ENCODE data around the gene SP1. TPM values are rescaled to one million over a fixed set of nuclear protein-coding genes. Genes with fewer than 3 reads are reported as not detected.
"Not testable (repeated sequence)": the region's sequence is repeated elsewhere in the genome, so short reads cannot be mapped to it uniquely, and the experiment has no call there.

SP1 gene
- total RNA-seq, 3 donors from 2014 or later (not counting 1 experiment from before 2014, with no cell fraction given): 84.6 to 96.3 (median 88.5) TPM

DNA sequence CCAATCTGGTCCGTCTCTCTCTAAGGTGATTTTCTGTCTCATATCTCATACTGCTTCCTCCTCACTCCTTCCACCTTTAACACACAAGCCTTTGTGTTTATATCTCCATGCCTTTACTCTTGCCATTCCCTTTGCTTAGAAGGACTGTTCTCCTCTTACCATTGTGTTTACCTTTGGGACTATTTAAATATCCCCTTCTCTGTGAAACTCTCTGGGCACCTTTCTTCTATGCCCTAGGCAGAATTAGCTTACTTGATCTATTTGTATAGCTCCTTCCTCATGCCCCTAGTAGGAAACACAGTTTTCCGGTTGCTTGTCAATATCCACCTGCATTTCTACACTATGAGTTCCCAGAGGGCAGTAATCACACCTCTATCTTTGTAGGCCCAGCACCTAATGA, 39.8 kb downstream of the SP1 start:
- 93% methylated on average over 2 of the region's 2 CpGs for WGBS (ENCODE audit: insufficient coverage)
- ATAC-seq: no peak
- no peaks in the 10 kb centered on the region for H3K36me3 ChIP-seq (ENCODE audit: control insufficient read depth, insufficient read depth, low read length)

DNA sequence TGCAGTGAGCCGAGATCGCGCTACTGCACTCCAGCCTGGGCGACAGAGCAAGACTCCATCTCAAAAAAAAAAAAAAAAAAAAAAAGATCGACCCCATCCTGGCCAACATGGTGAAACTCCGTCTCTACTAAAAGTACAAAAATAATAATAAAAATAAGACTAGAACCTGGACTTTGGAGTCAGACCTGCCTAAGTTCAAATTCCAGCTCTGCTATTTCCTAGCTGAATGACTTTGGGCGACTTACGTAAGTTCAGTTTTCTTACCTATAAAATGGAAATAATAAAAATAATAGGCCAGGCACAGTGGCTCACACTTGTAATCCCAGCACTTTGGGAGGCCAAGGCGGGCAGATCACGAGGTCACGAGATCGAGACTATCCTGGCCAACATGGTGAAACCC, 42.3 kb downstream of the SP1 start:
- not testable (repeated sequence) for H3K9me3 ChIP-seq (ENCODE audit: control insufficient read depth, insufficient read depth, low read length); H3K4me1 Mint-ChIP-seq; H3K27me3 ChIP-seq (ENCODE audit: control insufficient read depth, insufficient read depth, low read length); H3K36me3 ChIP-seq (ENCODE audit: control insufficient read depth, insufficient read depth, low read length); H3K36me3 Mint-ChIP-seq; H3K4me3 ChIP-seq (ENCODE audit: low read length); H3K27me3 Mint-ChIP-seq (ENCODE audit: low read depth in 2 of 2); H3K9me3 Mint-ChIP-seq; H3K27ac Mint-ChIP-seq; H3K4me3 Mint-ChIP-seq; H3K27ac ChIP-seq (ENCODE audit: low read length); ATAC-seq; DNase-seq
- intact Hi-C loops (cut with micrococcal nuclease): loop anchor here (5.0 kb wide), 1 partner anchor 40 kb away; the partner anchor contains the start of gene SP1
- WGBS (ENCODE audit: insufficient coverage): 89% methylated on average over 9 of the region's 12 CpGs
- peaks cover 13% of the 10 kb centered on the region for H3K4me1 ChIP-seq (ENCODE audit: control insufficient read depth, insufficient read depth, low read length)

More for the DNA sequence above, 39.8 kb downstream of the SP1 start:
- Histone ChIP-seq H3K4me1 (ENCODE audit: control insufficient read depth, insufficient read depth, low read length) (peaks cover 16% of the 10 kb centered on the region), H3K9me3 (ENCODE audit: control insufficient read depth, insufficient read depth, low read length) (no peaks in the 10 kb centered on the region), H3K27me3 (ENCODE audit: control insufficient read depth, insufficient read depth, low read length) (no peaks in the 10 kb centered on the region), H3K27ac (ENCODE audit: low read length) (no peak overlapping the region), H3K4me3 (ENCODE audit: low read length) (no peak overlapping the region)
- intact Hi-C loops (cut with micrococcal nuclease): loop anchor here (5.0 kb wide), 1 partner anchor 37 kb away; the partner anchor contains the start of gene SP1
- TF ChIP-seq, protein P1, sequence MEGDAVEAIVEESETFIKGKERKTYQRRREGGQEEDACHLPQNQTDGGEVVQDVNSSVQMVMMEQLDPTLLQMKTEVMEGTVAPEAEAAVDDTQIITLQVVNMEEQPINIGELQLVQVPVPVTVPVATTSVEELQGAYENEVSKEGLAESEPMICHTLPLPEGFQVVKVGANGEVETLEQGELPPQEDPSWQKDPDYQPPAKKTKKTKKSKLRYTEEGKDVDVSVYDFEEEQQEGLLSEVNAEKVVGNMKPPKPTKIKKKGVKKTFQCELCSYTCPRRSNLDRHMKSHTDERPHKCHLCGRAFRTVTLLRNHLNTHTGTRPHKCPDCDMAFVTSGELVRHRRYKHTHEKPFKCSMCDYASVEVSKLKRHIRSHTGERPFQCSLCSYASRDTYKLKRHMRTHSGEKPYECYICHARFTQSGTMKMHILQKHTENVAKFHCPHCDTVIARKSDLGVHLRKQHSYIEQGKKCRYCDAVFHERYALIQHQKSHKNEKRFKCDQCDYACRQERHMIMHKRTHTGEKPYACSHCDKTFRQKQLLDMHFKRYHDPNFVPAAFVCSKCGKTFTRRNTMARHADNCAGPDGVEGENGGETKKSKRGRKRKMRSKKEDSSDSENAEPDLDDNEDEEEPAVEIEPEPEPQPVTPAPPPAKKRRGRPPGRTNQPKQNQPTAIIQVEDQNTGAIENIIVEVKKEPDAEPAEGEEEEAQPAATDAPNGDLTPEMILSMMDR (IDR thresholded peaks at IDR 0.05): no peak
- Mint-ChIP-seq H3K9me3 (no peaks in the 10 kb centered on the region), H3K27ac (peak overlapping the region in 1 of 2 donors; percentile 3), H3K4me3 (no peak overlapping the region), H3K36me3 (no peaks in the 10 kb centered on the region), H3K4me1 (peaks cover 0 to 6% of the 10 kb centered on the region in 2 donors), H3K27me3 (ENCODE audit: low read depth in 2 of 2) (no peaks in the 10 kb centered on the region)
- no peak for DNase-seq

DNA sequence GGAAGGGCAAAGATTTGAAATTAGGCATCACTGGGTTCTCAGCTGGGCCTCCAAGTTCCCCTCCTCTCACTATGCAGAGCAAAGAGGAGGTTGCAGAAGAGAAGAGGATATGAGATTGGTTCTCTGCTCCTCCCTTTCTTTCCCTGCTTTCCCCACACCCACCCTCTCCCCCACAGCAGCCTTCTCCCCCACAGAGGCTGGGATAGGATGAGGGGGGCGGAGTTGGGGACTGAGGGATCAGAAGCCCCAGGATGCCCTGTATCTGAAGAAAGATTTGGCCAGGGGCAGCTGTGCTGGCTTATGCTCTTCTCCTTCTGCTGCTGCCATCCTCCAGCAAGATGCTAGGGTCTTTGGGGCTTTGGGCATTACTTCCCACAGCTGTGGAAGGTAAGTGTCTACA, 43.6 kb downstream of the SP1 start, which contains the start of gene AMHR2:
AMHR2 (plus strand) TSS at position 259 of the 400 bp plus-strand sequence; CDS start at position 339, 80 bp downstream.
- Histone ChIP-seq H3K36me3 (ENCODE audit: control insufficient read depth, insufficient read depth, low read length) (no peaks in the 10 kb centered on the region), H3K4me1 (ENCODE audit: control insufficient read depth, insufficient read depth, low read length) (peaks cover 4% of the 10 kb centered on the region), H3K27me3 (ENCODE audit: control insufficient read depth, insufficient read depth, low read length) (no peaks in the 10 kb centered on the region), H3K9me3 (ENCODE audit: control insufficient read depth, insufficient read depth, low read length) (no peaks in the 10 kb centered on the region), H3K27ac (ENCODE audit: low read length) (no peak within 1 kb of the TSS), H3K4me3 (ENCODE audit: low read length) (no peak within 1 kb of the TSS)
- no peaks in the 10 kb centered on the region for H3K9me3 Mint-ChIP-seq
- no peak for DNase-seq
- TF ChIP-seq, protein P1 (IDR thresholded peaks at IDR 0.05): no peak
- intact Hi-C loops (cut with micrococcal nuclease): loop anchor here (5.0 kb wide), 1 partner anchor 41 kb away; the partner anchor contains the start of gene SP1
- H3K4me1 Mint-ChIP-seq: peaks cover 0 to 6% of the 10 kb centered on the region in 2 donors
- H3K36me3 Mint-ChIP-seq: no peaks in the 10 kb centered on the region
- no peak within 1 kb of the TSS for H3K4me3 Mint-ChIP-seq
- WGBS (ENCODE audit: insufficient coverage): no CpG with 5 or more reads among the region's 1 CpG
- no peaks in the 10 kb centered on the region for H3K27me3 Mint-ChIP-seq (ENCODE audit: low read depth in 2 of 2)
- ATAC-seq: no peak
- H3K27ac Mint-ChIP-seq: peak within 1 kb of the TSS in 1 of 2 donors; percentile 63

DNA sequence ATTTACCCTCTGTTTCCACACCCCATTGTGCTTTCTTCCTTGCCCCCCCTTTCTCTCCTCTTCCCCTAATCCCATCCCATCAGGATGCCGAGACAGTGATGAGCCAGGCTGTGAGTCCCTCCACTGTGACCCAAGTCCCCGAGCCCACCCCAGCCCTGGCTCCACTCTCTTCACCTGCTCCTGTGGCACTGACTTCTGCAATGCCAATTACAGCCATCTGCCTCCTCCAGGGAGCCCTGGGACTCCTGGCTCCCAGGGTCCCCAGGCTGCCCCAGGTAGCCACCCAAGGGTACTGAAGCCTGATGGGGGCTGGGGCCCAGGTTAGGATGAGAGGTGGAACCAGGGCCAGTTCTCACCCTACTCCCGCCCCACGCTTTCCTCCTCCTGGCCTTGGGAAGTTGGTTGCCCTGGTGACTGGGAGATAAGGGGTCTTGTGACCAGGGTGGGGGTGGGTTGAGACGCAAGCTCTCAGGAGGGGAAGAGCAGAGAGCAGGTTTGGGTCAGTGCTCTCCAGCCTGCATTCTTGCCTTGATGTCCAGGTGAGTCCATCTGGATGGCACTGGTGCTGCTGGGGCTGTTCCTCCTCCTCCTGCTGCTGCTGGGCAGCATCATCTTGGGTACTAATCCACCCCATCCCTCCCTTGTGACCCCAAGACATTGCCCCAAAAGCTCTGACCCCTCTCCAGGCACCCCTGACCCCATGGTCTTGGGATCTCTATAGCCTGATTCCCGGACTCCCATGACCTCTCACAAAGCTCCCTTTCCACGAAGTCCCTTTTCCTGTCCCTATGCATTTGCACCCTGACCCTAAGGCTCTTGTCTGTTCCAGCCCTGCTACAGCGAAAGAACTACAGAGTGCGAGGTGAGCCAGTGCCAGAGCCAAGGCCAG, 44.9 kb downstream of the SP1 start:
- WGBS (ENCODE audit: insufficient coverage): 91% methylated on average over 9 of the region's 9 CpGs
- H3K27ac ChIP-seq (ENCODE audit: low read length): no peak overlapping the region
- no peaks in the 10 kb centered on the region for H3K27me3 ChIP-seq (ENCODE audit: control insufficient read depth, insufficient read depth, low read length)
- no peak for ATAC-seq
- H3K36me3 ChIP-seq (ENCODE audit: control insufficient read depth, insufficient read depth, low read length): no peaks in the 10 kb centered on the region
- no peak for DNase-seq
- no peaks in the 10 kb centered on the region for H3K36me3 Mint-ChIP-seq
- no peak overlapping the region for H3K4me3 Mint-ChIP-seq
- no peak overlapping the region for H3K27ac Mint-ChIP-seq
- peaks cover 0 to 6% of the 10 kb centered on the region in 2 donors for H3K4me1 Mint-ChIP-seq
- H3K9me3 Mint-ChIP-seq: no peaks in the 10 kb centered on the region
- TF ChIP-seq, protein P1 (IDR thresholded peaks at IDR 0.05): no peak
- no peaks in the 10 kb centered on the region for H3K9me3 ChIP-seq (ENCODE audit: control insufficient read depth, insufficient read depth, low read length)
- no peak overlapping the region for H3K4me3 ChIP-seq (ENCODE audit: low read length)
- no peaks in the 10 kb centered on the region for H3K27me3 Mint-ChIP-seq (ENCODE audit: low read depth in 2 of 2)
- peaks cover 4% of the 10 kb centered on the region for H3K4me1 ChIP-seq (ENCODE audit: control insufficient read depth, insufficient read depth, low read length)
- intact Hi-C loops (cut with micrococcal nuclease): loop anchor here (5.0 kb wide), 1 partner anchor 43 kb away; the partner anchor contains the start of gene SP1

Measured in natural killer cell (primary cell).